Testis (tissue), 3 donors: ENCODE results near the gene MKX. TPM values are rescaled to one million over a fixed set of nuclear protein-coding genes. Genes with fewer than 3 reads are reported as not detected.
A peak's percentile ranks its signal among the peaks of the same experiment; 100 is the strongest.

Source experiments
- DNase-seq: peaks from one replicate; pipeline ENCODE4 v3.0.0-alpha.2; 2019
- H3K27ac ChIP-seq, 2 donors: fragments of 200-600 bp; sonication (generic); one replicate each; pipeline ENCODE4 v1.5.1; 2019
- H3K27me3 ChIP-seq: fragments of 200-600 bp; sonication (generic); one replicate; pipeline ENCODE4 v1.5.1; 2019
- H3K36me3 ChIP-seq: fragments of 200-600 bp; sonication (generic); one replicate; pipeline ENCODE4 v1.5.1; 2017; ENCODE audit warnings: low read depth; ENCODE audit errors: missing control alignments
- H3K4me1 ChIP-seq: fragments of 200-600 bp; sonication (generic); one replicate; pipeline ENCODE4 v1.5.1; 2019
- H3K4me3 ChIP-seq, 2 donors: fragments of 200-600 bp; sonication (generic); one replicate each; pipeline ENCODE4 v1.5.1; 2017 to 2019
- H3K9me3 ChIP-seq: fragments of 200-600 bp; sonication (generic); one replicate; pipeline ENCODE4 v1.5.1; 2017
- POLR2A ChIP-seq: fragments of 450-650 bp; IDR thresholded peaks from one replicate; pipeline ENCODE4 v1.6.1; 2017; ENCODE audit warnings: antibody characterized with exemption, mild to moderate bottlenecking, moderate library complexity
- WGBS, 2 donors: methylation state at CpG; one replicate each; pipeline ENCODE4 v1.1.5; 2018; 5-methylcytosine and 5-hydroxymethylcytosine counted together
- intact Hi-C: fragments of 100-400 bp; cut with DNase I; formaldehyde crosslinking; loops from one replicate; pipeline ENCODE4 v1.15.1; 2023; ENCODE audit warnings: low total_unique reads
- polyA plus RNA-seq: library from polyadenylated mRNA; stranded (reverse); fragments of 350-450 nt; fragmentation: Illumina TruSeq; extraction: RNeasy Lipid Tissue Mini Kit (QIAGEN cat#74804); gene quantifications from one replicate; pipeline ENCODE4 v1.2.3, GENCODE V29; 2014; ENCODE audit warnings: low read depth, low replicate concordance; ENCODE audit not compliant: insufficient read depth
- total RNA-seq, 2 donors: library from RNA; depleted of rRNA; stranded (reverse); fragments of >200 nt; gene quantifications; one replicate each; pipeline ENCODE4 v1.2.3, GENCODE V29; 2016
- TF ChIP-seq, protein P1 (sequence below), 3 experiments: fragments of 450-650 bp in 2 of 3; fragments of 200-600 bp in 1 of 3; sonication (generic) in 1 of 3; IDR thresholded peaks; one replicate each; pipeline ENCODE4 v1.5.1; 2016 to 2019; ENCODE audit warnings: antibody characterized with exemption in 3 of 3, mild to moderate bottlenecking in 2 of 3, moderate library complexity in 1 of 3

The MKX gene
- total and polyA plus RNA-seq, 3 donors from 2014 or later: 1.1 to 4.2 (median 1.7) TPM

GRCh38 chr10:27719052-27719451 is 26.6 kb downstream of the MKX start:
- no peak for TF ChIP-seq POLR2A
- TF ChIP-seq, protein P1, sequence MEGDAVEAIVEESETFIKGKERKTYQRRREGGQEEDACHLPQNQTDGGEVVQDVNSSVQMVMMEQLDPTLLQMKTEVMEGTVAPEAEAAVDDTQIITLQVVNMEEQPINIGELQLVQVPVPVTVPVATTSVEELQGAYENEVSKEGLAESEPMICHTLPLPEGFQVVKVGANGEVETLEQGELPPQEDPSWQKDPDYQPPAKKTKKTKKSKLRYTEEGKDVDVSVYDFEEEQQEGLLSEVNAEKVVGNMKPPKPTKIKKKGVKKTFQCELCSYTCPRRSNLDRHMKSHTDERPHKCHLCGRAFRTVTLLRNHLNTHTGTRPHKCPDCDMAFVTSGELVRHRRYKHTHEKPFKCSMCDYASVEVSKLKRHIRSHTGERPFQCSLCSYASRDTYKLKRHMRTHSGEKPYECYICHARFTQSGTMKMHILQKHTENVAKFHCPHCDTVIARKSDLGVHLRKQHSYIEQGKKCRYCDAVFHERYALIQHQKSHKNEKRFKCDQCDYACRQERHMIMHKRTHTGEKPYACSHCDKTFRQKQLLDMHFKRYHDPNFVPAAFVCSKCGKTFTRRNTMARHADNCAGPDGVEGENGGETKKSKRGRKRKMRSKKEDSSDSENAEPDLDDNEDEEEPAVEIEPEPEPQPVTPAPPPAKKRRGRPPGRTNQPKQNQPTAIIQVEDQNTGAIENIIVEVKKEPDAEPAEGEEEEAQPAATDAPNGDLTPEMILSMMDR (IDR thresholded peaks at IDR 0.05): no peak
- Histone ChIP-seq H3K27ac (no peak overlapping the region), H3K27me3 (no peaks in the 10 kb centered on the region), H3K4me1 (peaks cover 6% of the 10 kb centered on the region), H3K4me3 (no peak overlapping the region), H3K9me3 (no peaks in the 10 kb centered on the region), H3K36me3 (no peaks in the 10 kb centered on the region)
- intact Hi-C loops: no loop called here
- 89 to 92% methylated on average over 3 of the region's 3 CpGs for WGBS, 2 donors
- no peak for DNase-seq

DNA sequence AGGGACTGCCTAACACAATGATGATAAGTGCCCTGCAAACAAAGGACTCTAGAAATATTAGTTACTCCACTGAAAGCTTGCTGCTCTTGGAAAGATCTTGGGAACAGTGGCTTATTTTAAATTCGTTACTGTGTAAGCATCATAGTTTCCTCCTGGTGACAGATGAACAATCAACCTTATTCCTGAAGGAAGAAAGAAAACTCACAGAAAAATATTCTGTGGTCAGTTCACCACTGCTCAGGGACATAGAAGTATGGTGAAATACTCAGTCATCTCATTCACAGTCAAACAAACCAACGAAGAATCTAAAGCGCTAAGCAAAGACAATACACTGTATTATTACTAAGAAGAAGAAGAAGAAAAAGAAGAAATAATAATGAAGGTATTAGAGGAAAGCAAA is 27.8 kb downstream of the MKX start:
- no peaks in the 10 kb centered on the region for H3K36me3 ChIP-seq
- intact Hi-C loops: no loop called here
- no peak overlapping the region for H3K27ac ChIP-seq
- WGBS, 2 donors: 82 to 93% methylated on average over 3 of the region's 3 CpGs
- H3K4me3 ChIP-seq: no peak overlapping the region
- peaks cover 6% of the 10 kb centered on the region for H3K4me1 ChIP-seq
- H3K9me3 ChIP-seq: no peaks in the 10 kb centered on the region
- TF ChIP-seq, protein P1 (IDR thresholded peaks at IDR 0.05): no peak
- no peak for DNase-seq
- H3K27me3 ChIP-seq: no peaks in the 10 kb centered on the region

- Histone ChIP-seq H3K4me3 (no peak overlapping the region), H3K4me1 (peaks cover 6% of the 10 kb centered on the region), H3K36me3 (no peaks in the 10 kb centered on the region), H3K9me3 (no peaks in the 10 kb centered on the region), H3K27me3 (no peaks in the 10 kb centered on the region), H3K27ac (no peak overlapping the region)
- TF ChIP-seq, protein P1 (IDR thresholded peaks at IDR 0.05): no peak
- TF ChIP-seq POLR2A: no peak
- 86 to 98% methylated on average over 3 of the region's 3 CpGs for WGBS, 2 donors
- intact Hi-C loops: no loop called here
- DNase-seq: no peak
Measured at GRCh38 chr10:27717224-27717623, 28.4 kb downstream of the MKX start.

DNA sequence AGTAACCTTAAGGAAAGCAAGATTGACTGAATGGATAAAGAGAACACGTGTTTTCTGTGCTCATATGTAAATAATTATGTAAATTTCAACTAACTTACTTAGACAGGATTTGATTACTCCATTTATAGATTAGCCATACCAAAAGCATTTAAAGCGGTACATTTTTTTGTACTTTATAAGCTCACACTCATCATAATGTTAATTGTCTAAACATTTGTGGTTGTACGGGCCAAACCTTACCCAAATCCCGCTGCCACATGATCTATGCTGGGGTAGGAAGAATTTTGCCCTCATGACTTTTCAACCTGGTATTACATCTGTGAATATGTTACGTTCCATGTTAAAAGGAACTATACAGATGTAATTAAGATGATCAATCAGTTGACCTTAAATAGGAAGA is 29.1 kb downstream of the MKX start:
- Histone ChIP-seq H3K4me1 (peaks cover 6% of the 10 kb centered on the region), H3K27me3 (no peaks in the 10 kb centered on the region), H3K9me3 (no peaks in the 10 kb centered on the region), H3K4me3 (no peak overlapping the region), H3K36me3 (no peaks in the 10 kb centered on the region), H3K27ac (no peak overlapping the region)
- intact Hi-C loops: no loop called here
- TF ChIP-seq, protein P1 (IDR thresholded peaks at IDR 0.05): no peak
- no peak for TF ChIP-seq POLR2A
- 71 to 94% methylated on average over 5 of the region's 5 CpGs for WGBS, 2 donors
- DNase-seq: no peak

- peak overlapping the region in 1 of 2 donors; percentile 50 for H3K27ac ChIP-seq
- intact Hi-C loops: no loop called here
- WGBS, 2 donors: 79 to 85% methylated on average over 3 of the region's 3 CpGs
Measured at GRCh38 chr10:27715505-27715904, 30.1 kb downstream of the MKX start.

More at GRCh38 chr10:27715505-27715904, 30.1 kb downstream of the MKX start:
- Histone ChIP-seq H3K9me3 (no peaks in the 10 kb centered on the region), H3K4me1 (peaks cover 6% of the 10 kb centered on the region), H3K27me3 (no peaks in the 10 kb centered on the region), H3K4me3 (no peak overlapping the region), H3K36me3 (no peaks in the 10 kb centered on the region)
- no peak for DNase-seq
- TF ChIP-seq, protein P1 (IDR thresholded peaks at IDR 0.05): no peak
- TF ChIP-seq POLR2A: no peak
